ENCODE data around the gene BNC1. TPM values are rescaled to one million over a fixed set of nuclear protein-coding genes. Genes with fewer than 3 reads are reported as not detected.

BNC1 gene
- total RNA-seq, 1 donor from 2014 or later, result not detected

DNA sequence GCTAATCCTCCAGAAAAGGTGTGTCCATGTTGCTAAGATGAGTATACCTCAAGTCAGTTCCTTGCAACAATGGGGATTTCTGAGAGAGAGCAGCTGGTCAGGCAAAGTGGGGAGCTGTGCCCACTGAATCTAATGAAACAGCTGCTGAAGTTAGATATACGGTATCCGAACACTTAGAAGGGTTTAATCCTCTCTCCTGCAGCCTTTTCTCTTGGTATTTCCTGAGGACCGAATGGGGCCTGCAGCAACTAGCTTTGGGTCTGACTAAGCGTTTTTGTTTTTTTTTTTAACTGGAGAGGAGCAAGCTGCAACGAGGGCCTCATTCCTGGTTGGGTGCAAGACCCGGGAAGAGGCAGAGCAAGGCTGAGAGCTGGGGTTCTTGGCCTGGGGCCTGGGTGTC is 37.6 kb upstream of the BNC1 start:
- H3K4me1 ChIP-seq, result no peaks in the 10 kb centered on the region
- no peaks in the 10 kb centered on the region for H3K36me3 ChIP-seq
- no peak overlapping the region for H3K27ac ChIP-seq
- H3K9me3 ChIP-seq, result no peaks in the 10 kb centered on the region
- no peak for DNase-seq (ENCODE audit: low spot score in 2 of 2)
- no peaks in the 10 kb centered on the region for H3K27me3 ChIP-seq
- no peak overlapping the region for H3K4me3 ChIP-seq
- TF ChIP-seq, protein P1, sequence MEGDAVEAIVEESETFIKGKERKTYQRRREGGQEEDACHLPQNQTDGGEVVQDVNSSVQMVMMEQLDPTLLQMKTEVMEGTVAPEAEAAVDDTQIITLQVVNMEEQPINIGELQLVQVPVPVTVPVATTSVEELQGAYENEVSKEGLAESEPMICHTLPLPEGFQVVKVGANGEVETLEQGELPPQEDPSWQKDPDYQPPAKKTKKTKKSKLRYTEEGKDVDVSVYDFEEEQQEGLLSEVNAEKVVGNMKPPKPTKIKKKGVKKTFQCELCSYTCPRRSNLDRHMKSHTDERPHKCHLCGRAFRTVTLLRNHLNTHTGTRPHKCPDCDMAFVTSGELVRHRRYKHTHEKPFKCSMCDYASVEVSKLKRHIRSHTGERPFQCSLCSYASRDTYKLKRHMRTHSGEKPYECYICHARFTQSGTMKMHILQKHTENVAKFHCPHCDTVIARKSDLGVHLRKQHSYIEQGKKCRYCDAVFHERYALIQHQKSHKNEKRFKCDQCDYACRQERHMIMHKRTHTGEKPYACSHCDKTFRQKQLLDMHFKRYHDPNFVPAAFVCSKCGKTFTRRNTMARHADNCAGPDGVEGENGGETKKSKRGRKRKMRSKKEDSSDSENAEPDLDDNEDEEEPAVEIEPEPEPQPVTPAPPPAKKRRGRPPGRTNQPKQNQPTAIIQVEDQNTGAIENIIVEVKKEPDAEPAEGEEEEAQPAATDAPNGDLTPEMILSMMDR (IDR thresholded peaks at IDR 0.05), result no peak
- intact Hi-C loops (cut with DNase I), result no loop called here

DNA sequence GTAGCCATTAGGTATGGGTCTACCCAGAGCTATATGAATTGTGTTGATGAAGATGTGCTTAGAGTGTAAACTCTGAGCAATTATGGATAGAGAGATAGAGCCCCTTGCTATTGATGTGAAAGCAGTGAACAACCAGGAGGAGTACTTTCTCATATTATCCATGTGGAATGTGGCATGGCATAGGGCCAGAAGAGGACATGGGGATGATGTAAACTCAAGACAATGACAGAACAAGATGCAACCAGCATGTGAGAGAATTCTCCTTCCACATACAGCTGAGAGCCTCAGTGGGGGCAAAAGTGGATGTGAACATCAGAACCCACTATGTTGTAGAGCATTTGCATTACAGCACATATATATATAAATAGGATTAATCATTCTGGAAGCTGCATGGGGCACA is 36.4 kb upstream of the BNC1 start:
- Histone ChIP-seq H3K27ac (no peak overlapping the region), H3K9me3 (no peaks in the 10 kb centered on the region), H3K27me3 (no peaks in the 10 kb centered on the region), H3K4me1 (no peaks in the 10 kb centered on the region), H3K4me3 (no peak overlapping the region), H3K36me3 (no peaks in the 10 kb centered on the region)
- no peak for DNase-seq (ENCODE audit: low spot score in 2 of 2)
- TF ChIP-seq, protein P1 (IDR thresholded peaks at IDR 0.05), result no peak
- intact Hi-C loops (cut with DNase I), result no loop called here

DNA sequence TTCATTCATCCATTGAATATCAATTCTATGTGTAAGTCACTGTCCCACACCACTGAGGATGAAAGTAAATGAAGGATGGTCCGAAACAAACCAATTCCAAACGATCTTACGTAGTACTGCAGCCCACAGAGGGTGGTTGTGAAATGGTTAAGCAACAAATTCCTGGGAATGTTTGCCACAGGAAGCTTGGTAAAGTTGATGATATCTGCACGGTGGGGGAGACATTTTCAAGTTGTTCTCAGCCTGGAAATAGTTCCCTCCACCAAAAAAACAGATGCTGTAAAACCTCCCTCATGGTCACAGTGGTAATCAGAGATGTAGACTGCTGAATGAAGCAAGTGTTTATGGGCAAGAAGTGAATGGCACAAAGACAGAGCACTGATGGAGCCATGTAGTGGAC is 35.9 kb upstream of the BNC1 start:
- H3K4me1 ChIP-seq, result no peaks in the 10 kb centered on the region
- DNase-seq (ENCODE audit: low spot score in 2 of 2), result no peak
- no peaks in the 10 kb centered on the region for H3K36me3 ChIP-seq
- no peak overlapping the region for H3K27ac ChIP-seq
- no peaks in the 10 kb centered on the region for H3K27me3 ChIP-seq
- no peaks in the 10 kb centered on the region for H3K9me3 ChIP-seq
- TF ChIP-seq, protein P1 (IDR thresholded peaks at IDR 0.05), result no peak
- intact Hi-C loops (cut with DNase I), result no loop called here
- no peak overlapping the region for H3K4me3 ChIP-seq

DNA sequence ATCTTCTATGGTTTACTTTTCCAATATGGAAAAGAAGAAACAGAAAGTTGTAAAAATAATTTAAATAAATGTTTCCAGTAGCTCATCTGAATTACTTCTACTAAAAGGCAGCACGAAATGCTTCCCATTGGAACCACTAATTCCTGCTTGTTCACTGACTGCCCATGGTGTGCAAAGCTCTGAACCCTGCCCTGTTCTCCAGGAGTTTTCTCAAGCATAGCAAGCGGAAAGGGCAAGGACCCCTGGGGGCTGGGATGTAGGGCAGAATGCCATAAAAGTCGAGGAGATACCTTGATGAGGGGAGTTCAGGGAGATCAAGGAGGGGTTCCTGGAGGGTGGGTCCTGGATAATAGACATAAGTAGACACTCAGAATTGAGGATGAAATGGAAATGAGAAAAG is 35.3 kb upstream of the BNC1 start:
- intact Hi-C loops (cut with DNase I), result no loop called here
- Histone ChIP-seq H3K4me1 (no peaks in the 10 kb centered on the region), H3K9me3 (no peaks in the 10 kb centered on the region), H3K27ac (no peak overlapping the region), H3K36me3 (no peaks in the 10 kb centered on the region), H3K27me3 (no peaks in the 10 kb centered on the region), H3K4me3 (no peak overlapping the region)
- no peak for DNase-seq (ENCODE audit: low spot score in 2 of 2)
- TF ChIP-seq, protein P1 (IDR thresholded peaks at IDR 0.05), result no peak

DNA sequence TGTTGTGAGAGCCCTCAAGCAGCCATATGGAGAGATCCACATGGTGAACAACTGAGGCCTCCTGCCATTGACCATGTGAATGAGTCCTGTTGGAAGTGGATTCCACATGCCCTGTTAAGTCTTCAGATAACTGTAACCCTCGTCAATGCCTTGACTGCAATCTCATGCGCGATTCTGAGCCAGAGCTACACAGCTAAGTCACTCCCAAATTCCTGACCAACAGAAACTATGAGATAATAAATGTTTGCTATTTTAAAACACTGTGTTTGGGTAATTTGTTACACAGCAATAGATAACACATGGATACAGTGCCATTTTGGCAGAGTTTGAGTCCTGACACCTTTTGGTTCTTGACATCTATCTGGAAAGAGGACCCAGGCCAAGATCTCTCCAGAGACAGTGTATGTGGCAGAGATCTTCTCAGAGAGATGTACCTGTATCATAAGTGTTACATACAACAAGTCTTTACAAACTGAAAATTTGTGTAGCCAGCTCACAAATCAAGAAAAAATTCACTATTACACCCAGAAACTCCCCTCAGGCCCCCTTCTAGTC is 34.5 kb upstream of the BNC1 start:
- Histone ChIP-seq H3K27ac (no peak overlapping the region), H3K36me3 (no peaks in the 10 kb centered on the region), H3K27me3 (no peaks in the 10 kb centered on the region), H3K4me1 (no peaks in the 10 kb centered on the region), H3K4me3 (no peak overlapping the region), H3K9me3 (no peaks in the 10 kb centered on the region)
- intact Hi-C loops (cut with DNase I), result no loop called here
- no peak for DNase-seq (ENCODE audit: low spot score in 2 of 2)
- TF ChIP-seq, protein P1 (IDR thresholded peaks at IDR 0.05), result no peak

DNA sequence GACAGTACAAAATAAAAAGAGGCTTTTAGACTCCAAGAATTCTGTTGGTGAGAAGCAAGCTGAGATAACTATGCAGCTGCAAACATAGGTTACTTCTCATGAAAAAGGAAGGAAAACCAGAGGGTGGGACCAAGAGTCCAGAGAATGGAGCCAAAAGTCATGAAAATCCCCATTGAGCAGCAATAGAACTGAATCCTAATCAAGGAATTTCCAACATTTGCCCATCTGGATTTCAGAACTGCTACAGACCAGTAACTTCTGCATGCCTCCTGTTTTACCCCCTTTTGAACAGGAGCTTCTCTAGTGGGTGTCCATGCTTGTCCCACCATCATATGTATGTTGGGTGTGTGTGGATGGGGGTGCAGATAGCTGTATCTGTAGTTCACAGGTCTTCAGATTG is 33.6 kb upstream of the BNC1 start:
- Histone ChIP-seq H3K27me3 (no peaks in the 10 kb centered on the region), H3K36me3 (no peaks in the 10 kb centered on the region), H3K4me1 (no peaks in the 10 kb centered on the region), H3K4me3 (no peak overlapping the region), H3K27ac (no peak overlapping the region), H3K9me3 (no peaks in the 10 kb centered on the region)
- TF ChIP-seq, protein P1 (IDR thresholded peaks at IDR 0.05), result no peak
- no peak for DNase-seq (ENCODE audit: low spot score in 2 of 2)
- intact Hi-C loops (cut with DNase I), result no loop called here

Measured in ascending aorta (tissue), 2 donors.